Right lung (tissue), 5 donors: ENCODE data around the gene SENP7. TPM values are rescaled to one million over a fixed set of nuclear protein-coding genes. Genes with fewer than 3 reads are reported as not detected.
"Not testable (repeated sequence)": the region's sequence is repeated elsewhere in the genome, so short reads cannot be mapped to it uniquely, and the experiment has no call there.

ENCODE experiments used
- DNase-seq, 2 donors: peaks; one replicate each; pipeline ENCODE4 v3.0.0-alpha.2; 2013
- polyA plus RNA-seq, 5 donors: library from polyadenylated mRNA; unstranded; fragments of 120-200 nt; gene quantifications; one replicate each; pipeline versions ENCODE4 v1.2.1 to v1.2.3, GENCODE V29; 2013; ENCODE audit warnings: inconsistent platforms in 1 of 5, low replicate concordance in 1 of 5; ENCODE audit not compliant: insufficient read length in 5 of 5, insufficient read depth in 1 of 5

Gene SENP7
- polyA plus RNA-seq, 5 donors, result 60.3 to 135 (median 105) TPM

DNA sequence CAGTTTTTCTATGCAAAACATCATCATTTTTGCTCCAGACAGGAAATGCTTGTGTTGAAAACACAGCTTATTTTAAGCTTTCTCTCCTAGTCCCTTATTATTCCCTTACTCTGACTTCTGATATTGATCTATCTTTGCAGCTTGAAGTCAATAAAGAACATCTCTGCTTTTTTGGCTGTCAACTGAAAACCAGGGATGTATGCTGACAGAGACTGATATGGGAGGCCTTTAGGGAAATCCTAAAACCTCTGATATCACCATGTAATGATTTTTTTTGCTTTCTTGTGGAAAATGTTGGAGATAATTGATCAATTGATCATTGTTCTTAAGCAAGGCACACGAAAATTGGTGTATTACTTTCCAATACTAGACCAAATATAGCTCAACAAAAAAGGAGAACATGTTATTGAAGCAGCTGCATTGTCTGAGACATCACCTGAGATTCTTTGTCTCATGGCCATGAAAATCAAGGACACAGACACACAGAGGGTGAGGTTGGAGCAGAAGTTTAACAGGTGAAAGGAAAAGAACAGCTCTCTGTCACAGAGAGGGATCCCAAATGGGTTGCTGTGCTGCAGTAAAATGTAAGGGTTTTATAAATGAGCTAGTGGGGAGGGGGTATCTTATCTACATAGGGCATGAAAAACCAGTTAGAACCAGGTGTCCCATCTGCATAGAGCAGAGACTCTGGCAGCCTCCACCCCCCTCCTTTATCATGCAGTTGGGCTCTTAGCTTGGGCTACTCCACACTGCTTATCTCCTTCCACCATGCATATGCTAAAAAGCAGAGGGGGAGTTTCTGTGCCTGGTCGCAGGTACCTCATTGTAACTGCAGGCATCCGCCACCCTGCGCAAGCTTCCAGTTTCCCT lies 17.0 kb upstream of the SENP7 start:
- no peak for DNase-seq

DNA sequence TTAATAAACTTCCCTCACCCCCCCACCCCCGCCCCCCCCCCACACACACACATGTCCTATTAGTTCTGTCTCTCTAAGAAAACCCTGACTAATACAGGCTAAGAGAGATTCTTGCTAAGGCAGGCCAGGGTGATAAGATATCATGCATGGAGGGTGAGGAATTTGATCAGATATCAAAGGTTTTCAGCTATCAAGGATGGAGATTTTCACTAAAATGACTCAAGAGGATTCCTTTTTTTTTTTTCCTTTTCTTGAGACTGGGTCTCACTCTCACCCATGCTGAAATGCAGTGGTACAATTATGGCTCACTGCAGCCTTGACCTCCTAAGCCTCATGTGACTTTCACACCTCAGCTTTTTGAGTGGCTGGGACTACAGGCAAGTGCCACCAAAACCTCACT lies 14.9 kb upstream of the SENP7 start:
- DNase-seq, result no peak

DNA sequence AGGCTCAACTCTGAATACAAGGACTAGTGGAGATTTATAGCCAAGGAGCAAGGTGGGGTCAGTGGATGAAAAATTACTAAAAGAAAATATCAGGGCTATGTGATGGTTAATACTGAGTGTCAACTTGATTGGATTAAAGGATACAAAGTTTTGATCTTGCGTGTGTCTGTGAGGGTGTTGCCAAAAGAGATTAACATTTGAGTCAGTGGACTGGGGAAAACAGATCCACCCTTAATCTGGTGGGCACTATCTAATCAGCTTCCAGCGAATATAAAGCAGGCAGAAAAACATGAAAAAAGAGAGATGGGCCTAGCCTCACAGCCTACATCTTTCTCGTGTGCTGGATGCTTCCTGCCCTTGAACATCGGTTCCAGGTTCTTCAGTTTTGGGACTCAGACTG lies 14.4 kb upstream of the SENP7 start:
- no peak for DNase-seq

DNA sequence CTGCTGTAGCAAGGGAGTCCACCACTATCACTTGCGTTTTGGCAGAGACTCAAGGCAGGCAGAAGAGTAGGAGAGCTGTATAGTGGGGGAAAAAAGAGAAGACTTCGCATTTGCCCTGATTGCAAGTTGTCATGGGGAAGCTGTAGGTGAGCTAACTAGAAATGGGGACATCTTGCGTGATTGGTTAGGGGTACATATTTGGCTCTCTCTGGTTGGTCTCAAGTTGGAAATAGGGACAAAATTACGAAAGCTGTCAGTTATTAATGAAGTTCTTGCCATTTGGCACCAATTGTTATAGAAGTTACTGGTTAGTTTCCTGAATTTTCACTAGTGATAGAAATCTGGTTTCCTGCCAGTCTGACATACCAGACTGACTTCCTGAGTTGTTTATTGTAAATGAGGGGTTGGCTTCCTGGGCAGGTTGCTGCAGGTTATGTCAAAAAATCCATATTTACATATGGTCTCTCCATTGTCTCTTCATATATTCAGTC lies 8.2 kb upstream of the SENP7 start:
- DNase-seq, result no peak

DNA sequence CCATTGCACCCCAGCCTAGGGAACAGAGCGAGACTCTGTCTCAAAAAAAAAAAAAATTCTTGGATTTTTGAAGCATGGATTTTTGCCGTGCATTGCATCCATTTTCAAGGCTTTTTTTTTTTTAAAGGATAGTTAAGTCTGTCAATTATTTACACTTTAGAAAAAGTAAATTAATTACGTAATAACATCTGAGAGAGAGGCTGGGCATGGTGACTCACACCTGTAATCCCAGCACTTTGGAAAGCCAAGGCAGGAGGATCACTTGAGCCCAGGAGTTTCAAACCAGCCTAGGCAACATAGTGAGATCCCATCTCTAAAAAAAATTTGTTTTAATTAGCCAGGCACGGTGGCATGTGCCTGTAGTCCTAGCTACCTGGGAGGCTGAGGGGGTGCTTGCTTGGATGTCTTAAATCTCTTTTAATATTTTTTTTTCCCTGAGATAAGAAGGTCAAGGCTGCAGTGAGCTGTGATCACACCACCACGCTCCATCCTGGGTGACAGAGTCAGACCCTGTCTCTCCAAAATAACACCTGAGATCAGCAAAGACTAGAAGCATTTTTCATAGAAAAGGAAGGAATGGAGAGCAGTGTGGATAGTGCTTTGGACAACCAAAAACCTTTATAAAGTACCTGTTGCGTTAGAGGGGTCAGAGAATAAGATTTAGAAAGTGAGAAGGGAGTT lies 6.8 kb upstream of the SENP7 start:
- no peak for DNase-seq

DNA sequence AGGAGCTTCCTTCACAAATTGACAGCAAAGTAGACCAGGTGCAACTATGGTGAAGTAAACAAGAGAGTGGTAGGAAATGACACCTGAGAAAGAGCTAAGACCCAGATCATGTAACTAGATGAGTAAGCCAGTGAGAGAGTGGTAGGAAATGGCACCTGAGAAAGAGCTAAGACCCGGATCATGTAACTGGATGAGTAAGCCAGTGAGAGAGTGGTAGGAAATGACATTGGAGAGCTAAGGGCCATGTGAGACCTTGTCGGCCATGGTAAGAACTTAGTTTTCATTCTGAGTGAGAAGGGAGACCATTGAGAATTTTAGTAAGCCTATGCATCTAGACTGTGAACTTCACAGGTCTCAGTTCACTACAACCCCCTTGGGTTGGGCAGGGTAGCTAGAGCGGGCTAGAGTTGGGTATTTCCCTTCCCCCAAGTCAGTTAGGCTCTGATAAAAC lies 5.4 kb upstream of the SENP7 start:
- no peak for DNase-seq

DNA sequence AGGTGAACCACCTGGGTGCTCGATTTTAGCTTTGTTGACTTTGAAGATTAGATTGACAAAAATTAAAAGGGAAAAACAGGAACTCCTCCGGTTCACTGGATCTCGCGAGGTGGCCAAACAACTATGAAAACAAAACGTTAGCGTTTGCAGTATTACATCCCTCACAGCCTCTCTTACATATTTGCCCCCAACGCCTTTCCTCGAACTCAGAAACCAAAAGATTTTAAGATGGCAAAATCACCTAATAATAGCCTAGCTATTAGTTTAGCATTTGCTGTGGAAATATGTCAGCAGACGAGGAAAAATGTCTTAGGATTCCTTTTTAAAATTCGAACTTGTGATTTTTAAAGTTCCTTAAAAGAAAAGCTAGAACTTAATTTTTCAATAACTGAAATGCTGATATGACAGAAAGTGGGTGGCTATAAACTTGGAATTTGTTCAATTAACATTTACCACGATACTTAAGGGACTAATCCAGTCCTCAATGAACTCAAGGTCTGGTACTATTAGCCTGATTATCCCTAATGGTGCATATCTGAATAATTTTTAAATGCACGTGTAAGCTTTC lies 491 bp upstream of the SENP7 start:
- DNase-seq, result no peak

DNA sequence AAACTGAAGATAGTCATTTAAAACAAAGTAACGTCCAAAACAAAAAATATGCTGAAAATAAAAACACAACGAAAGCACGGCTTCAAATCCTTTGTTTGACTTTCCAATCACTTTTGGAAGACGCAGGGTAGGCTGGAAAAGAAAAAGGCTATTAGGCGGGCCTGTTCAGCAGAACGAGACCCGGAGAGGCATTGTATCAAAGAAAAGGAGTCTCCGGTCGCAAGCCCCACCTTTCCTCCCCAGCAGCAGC lies 691 bp downstream of the SENP7 start:
- DNase-seq, result no peak

DNA sequence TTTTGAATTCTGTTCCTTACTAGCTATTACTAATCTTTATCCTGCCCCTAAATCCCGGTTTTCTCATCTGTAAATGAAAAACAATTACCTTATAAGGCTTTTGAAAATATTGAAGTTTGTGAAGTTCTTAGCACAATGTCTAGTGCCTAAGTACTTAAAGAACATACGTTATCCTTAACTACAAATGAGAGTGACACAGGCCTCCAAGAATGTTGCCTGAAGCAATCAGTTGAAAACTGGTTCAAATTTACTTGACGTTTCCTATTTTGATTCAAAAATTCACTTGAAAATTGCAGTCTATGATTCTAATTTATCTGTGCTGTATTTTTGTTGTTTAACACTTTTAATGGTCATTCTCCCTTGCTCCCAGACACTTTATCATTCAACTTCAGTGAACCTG lies 3.2 kb downstream of the SENP7 start:
- no peak for DNase-seq

DNA sequence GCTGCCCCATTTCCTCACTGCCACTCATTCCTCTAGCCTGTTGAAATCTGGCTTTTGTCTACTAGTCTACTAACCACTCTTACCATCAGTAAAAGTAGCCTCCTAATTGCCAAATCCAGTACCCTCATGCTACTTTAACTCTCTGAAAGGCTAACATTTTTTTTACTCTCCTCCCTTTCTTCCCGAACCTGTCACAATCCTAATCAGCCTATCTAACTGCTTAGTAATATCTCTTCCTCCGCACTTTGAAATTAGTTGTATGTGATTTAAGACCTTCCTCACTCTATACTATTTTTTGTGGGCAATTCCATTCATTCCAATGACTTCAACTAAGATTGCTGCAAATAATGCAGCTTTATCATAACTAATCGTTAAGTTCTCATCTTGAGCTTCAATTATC lies 3.7 kb downstream of the SENP7 start:
- no peak for DNase-seq

DNA sequence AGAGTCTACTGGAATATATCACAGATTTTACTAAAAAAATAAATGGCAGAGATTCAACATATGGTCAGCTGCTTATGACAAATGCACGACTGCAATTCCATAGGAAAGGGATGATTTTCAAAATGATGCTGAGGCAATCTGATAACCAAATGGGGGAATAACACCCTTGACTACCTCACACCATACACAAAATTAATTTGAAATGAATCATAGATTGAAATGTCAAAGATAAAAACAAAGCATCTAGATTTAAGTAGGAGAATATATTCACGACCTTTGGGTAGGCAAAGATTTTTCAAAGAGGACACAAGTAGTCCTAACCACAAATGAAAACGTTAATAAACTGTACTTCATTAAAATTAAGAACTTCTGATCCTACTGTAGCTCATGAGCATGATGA lies 11.2 kb downstream of the SENP7 start:
- no peak for DNase-seq

DNA sequence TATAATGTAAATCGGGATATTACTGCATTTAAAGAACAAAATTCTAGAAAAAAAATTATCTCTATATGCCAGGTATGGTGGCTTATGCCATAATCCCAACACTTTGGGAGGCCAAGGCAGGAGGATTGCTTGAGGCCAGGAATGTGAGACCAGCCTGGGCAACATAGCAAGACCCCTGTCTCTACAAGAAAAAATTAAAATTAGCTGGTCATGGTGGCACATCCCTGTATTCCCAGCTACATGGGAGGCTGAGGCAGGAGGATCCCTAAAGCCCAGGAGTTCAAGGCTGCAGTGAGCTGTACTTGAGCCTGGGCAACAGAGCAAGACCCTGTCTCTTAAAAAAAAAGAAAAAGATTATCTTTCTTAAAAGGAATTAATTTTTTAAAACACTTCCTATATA lies 12.8 kb downstream of the SENP7 start:
- no peak for DNase-seq

DNA sequence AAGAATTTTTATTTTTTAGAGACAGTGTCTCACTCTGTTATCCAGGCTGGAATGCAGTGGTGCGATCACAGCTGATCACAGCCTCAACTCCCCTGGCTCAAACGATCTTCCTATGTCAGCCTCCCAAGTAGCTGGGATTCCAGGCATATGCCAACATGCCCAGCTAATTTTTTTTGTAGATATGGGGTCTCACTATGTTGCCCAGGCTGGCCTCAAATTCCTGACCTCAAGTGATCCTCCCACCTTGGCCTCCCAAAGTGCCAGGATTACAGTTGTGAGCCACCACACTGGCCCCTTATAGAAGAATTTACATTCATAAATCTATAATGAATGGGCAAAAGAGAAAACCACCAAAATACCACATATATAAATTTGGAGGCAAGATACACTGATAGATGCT lies 15.2 kb downstream of the SENP7 start:
- DNase-seq, result no peak

DNA sequence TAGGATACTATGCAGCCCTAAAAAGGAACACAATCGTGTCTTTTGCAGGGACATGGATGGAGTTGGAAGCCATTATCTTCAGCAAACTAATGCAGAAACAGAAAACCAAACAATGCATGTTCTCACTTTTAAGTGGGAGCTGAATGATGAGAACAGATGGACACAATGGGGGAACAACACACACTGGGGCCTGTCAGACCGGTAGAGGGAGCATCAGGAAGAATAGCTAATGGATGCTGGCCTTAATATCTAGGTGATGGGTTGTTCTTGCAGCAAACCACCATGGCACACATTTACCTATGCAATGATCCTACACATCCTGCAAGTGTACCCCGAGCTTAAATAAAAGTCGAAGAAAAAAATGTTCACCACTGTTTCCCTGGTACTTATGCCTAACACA lies 17.5 kb downstream of the SENP7 start:
- no peak for DNase-seq

DNA sequence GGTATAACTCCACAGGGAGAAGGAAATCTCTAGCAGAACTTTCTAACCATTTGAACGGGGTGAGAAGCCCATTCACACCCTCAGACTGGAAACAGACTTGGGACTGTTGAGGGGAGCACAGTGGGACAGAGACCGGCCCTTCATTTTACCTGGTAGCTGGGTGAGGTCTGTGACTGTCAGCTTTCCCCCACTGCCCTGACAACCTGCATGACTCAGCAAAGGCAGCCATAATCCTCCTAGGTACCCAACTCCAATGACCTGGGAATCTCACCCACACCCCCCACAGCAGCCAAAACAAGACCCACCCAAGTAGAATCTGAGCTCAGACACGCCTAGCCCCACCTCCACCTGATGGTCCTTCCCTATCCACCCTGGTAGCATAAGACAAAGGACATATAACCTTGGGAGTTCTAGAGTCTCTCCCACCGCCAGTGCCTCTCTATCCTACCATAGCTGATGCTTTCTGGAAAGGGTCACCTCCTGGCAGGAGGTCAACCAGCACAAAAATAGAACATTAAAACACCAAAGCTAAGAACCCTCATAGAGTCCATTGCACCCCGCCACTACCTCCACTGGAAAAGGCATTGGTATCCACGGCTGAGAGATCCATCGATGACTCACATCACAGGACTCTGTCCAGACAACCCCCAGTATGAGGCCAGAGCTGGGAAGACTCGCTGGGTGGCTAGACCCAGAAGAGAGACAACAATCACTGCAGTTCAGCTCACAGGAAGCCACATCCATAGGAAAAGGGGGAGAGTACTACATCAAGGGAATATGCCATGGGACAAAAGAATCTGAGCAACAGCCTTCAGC lies 28.0 kb downstream of the SENP7 start:
- DNase-seq, result no peak

DNA sequence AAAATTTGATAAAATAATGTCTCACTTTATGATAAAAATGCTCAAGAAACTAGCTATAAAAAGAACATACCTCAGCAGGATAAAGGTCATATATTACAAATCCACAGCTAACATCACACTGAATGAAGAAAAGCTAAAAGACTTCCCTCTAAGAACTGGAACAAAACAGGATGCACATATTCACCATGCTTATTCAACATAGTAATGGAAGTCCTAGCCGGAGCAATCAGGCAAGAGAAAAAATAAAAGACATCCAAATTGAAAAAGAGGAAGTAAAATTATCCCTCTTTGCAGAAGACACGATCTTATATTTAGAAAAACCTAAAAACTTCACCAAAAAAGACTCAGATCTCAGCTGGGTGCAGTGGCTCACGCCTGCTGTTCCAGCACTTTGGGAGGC lies 34.0 kb downstream of the SENP7 start:
- no peak for DNase-seq

DNA sequence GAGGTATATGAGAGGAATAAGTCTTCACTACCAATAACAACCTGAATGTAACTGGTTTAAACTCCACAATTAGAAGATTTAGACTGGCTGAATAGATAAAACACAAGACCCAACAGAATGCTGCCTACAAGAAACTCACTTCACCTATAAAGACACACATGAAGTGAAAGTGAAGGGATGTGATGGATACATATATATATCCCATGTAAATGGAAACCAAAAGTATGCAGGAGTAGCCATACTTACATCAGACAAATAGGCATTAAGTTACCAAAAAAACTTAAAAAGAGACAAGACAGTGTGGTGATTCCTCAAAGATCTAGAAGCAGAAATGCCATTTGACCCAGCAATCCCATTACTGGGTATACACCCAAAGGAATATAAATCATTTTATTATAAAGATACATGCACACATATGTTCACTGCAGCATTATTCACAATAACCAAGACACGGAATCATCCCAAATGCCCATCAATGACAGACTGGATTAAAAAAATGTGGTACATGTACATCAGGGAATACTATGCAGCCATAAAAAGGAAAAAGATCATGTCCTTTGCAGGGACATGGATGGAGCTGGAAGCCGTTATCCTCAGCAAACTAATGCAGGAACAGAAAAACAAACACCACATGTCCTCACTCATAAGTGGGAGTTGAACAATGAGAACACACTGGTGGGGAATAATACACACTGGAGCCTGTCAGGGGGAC lies 38.0 kb downstream of the SENP7 start:
- DNase-seq, result not testable (repeated sequence)

DNA sequence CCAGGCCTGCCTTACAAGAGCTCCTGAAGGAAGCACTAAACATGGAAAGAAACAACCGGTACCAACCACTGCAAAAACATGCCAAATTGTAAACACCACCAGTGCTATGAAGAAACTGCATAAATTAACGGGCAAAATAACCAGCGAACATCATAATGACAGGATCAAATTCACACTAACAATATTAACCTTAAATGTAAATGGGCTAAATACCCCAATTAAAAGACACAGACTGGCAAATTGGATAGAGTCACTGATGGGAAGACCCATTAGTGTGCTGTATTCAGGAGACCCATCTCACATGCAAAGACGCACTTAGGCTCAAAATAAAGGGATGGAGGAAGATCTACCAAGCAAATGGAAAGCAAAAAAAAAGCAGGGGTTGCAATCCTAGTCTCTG lies 44.3 kb downstream of the SENP7 start:
- DNase-seq, result not testable (repeated sequence)

DNA sequence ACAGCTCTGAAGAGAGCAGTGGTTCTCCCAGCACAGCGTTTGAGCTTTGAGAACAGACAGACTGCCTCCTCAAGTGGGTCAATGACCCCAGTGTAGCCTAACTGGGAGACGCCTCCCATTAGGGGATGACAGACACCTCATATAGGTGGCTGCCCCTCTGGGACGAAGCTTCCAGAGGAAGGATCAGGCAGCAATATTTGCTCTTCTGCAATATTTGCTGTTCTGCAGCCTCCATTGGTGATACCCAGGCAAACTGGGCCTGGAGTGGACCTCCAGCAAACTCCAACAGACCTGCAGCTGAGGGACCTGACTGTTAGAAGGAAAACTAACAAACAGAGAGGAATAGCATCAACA lies 45.7 kb downstream of the SENP7 start:
- DNase-seq, result not testable (repeated sequence)

DNA sequence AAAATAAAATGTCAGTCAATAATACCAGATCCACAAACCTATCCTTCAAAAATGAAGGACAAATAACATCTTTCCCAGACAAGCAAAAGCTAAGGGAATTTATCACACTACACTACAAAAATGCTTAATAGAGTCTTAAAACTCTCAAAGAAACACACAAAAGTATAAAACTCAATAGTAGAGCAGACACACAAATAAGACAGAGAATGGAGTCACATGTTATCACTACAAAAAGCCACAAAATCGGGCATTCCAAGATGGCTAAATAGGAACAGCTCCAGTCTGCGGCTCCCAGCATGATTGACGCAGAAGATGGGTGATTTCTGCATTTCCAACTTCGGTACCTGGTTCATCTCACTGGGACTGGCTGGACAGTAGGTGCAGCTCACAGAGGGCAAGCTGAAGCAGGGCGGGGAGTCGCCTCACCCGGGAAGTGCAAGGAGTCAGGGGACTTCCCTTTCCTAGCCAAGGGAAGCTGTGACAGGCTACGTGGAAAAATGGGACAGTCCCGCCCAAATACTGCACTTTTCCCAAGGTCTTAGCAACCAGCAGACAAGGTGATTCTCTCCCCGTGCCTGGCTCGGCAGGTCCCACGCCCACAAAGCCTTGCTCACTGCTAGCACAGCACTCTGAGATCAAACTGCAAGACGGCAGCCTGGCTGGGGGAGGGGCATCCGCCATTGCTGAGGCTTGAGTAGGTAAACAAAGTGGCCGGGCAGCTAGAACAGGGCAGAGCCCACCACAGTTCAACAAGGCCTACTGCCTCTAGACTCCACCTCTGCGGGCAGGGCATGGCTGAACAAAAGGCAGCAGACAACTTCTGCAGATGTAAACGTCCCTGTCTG lies 46.3 kb downstream of the SENP7 start:
- DNase-seq, result no peak

DNA sequence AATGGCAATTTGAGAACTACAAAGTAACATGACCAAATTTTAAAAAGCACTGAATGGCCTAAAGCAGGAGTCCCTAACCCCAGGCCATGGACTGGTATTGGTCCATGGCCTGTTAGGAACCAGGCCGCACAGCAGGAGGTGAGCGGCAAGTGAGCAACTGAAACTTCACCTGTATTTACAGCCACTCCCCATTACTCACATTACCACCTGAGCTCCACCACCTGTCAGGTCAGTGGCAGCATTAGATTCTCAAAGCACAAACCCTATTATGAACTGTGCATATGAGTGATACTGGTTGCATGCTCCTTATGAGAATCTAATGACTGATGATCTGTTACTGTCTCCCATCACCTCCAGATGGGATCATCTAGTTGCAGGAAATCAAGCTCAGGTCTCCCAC lies 48.8 kb downstream of the SENP7 start:
- no peak for DNase-seq
